HG03039 (cell line): ENCODE measurements around the gene ALG9.
A peak's percentile ranks its signal among the peaks of the same experiment; 100 is the strongest.
"Not testable (repeated sequence)": the region's sequence is repeated elsewhere in the genome, so short reads cannot be mapped to it uniquely, and the experiment has no call there.

Experiments
- ATAC-seq: cut with Tn5 transposase; IDR thresholded peaks from one replicate; pipeline ENCODE4 v1.9.1; 2021; ENCODE audit warnings: mild to moderate bottlenecking, moderate library complexity; ENCODE audit not compliant: unreplicated experiment

The ALG9 gene

GRCh38 chr11:111801135-111801534 lies 70.2 kb downstream of the ALG9 start:
- no peak for ATAC-seq

GRCh38 chr11:111798279-111798678 lies 73.1 kb downstream of the ALG9 start:
- ATAC-seq, result no peak

- peak; percentile 49 for ATAC-seq
These were observed 74.2 kb downstream of the ALG9 start for GRCh38 chr11:111797145-111797581.

- ATAC-seq, result no peak
These were observed 74.7 kb downstream of the ALG9 start for GRCh38 chr11:111796696-111797095.

DNA sequence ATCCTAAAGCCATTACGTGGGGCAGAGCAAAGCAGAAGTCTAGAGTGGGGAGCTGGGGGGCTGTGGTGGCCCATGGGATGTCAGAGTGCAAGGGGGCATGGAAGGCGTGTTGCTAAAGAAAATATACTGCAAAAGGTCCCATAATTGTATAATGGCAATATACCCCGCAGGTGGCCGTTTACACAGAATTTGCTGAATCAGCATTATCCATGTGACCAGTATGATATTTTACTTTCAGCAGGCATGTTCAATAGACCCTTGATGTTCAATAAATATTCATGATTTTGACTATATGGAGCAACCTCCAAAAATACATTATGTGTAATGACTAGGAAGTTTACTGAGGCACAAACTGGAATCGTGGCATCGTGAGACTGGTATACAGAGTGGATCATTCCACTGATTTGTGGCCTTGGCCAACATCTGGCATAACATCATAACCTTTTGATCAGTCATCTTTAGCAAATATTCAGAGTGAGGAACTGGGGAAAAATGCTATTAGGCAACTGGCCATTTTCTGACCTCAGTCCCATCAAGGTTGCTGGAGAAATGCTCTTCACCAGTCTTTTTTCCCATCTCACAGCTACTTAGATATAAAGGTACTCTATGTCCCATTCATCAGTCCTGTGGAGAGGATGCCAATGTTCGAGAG lies 75.9 kb downstream of the ALG9 start:
- no peak for ATAC-seq

DNA sequence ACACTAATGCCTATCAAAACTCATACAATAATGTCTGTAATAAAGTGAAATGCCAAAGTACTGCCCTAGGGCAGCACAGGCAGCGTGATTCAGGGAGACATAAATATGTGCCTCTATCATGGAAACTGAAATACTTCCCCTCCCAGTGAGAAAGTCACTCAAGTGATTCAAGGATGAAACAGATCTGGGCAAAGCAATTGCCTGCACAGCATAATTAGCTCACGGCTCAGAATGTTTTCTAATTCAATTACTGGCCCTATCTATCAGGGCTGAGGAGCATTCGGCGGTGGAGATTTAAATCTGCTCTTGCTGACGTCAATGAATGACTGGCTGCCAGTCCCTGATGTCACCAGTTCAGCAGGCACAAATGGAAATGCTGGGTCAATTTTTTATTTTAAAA lies 77.5 kb downstream of the ALG9 start:
- ATAC-seq, result no peak

DNA sequence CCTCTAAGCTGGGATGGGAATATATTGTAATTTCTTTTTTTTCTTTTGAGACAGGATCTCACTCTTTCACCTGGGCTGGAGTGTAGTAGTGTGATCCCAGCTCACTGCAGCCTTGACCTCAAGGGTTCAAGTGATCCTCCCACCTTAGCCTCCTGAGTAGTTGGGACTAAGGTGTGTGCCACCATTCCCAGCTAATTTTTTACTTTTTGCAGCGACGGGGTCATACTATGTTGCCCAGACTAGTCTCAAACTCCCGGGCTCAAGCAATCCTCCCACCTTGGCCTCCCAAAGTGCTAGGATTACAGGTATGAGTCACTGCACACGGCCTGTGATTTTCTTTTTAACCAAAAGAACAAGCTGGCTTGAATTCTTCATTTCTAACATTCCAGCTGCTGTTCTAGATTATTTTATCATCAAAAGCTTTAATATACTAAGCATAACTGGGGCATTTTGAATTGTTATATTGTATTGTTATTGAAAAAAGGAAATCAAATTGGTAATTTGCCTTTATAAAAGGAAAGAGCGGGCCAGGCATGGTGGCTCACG lies 78.4 kb downstream of the ALG9 start:
- no peak for ATAC-seq

DNA sequence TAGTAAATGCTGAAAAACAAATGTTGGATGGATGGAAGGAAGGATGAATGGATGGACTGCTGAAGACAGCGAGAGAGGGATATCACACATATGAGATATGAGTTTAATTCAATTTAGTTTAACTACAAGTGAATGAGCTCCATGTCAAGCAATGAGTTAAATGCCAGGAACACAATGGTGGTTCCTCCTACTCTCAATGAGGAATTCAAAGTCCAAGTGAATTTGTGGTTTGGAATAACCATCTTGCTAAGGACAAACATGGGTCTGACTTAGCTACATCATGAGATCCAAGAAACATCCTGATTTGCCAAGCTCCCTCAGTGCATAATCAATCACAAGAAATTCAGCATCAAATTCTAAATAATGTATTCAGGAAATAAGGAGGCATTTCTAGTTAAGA lies 79.1 kb downstream of the ALG9 start:
- no peak for ATAC-seq

DNA sequence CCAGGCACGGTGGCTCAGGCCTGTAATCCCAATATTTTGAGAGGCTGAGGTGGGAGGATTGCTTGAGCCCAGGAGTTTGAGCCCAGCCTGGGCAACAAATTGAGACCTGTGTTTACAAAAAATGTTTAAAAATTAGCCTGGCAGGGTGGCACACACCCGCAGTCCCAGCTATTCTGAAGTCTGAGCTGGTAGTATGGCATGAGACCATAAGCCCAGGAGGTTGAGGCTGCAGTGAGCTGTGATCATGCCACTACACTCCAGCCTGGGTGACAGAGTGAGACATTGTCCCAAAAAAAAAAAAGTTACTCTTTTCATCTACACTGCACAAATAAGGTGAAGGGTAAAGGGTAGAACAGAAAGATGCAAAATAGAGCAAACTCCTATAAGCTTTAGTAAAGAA lies 82.9 kb downstream of the ALG9 start:
- ATAC-seq, result no peak

- ATAC-seq, result no peak
These were observed 83.3 kb downstream of the ALG9 start for GRCh38 chr11:111788051-111788450.

- ATAC-seq, result no peak
These were observed 85.4 kb downstream of the ALG9 start for GRCh38 chr11:111785886-111786412.

DNA sequence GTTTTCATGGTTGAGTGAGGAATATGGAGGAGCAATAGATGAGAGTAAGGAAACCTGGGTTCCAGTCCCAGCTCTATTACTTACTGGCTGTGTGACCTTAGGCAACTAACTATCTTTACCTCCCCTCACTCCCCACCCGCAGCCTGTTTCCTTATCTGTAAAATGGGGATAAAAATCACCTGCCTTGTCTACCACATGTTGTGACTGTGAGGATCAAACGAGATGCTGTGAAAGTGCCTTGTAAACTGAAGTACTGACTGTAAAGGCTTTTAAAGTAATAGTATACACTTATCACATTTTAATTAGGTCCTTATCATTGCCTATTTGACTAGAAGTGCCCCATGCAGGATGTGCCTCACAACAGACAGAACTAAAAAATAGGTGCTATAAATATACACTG lies 86.3 kb downstream of the ALG9 start:
- no peak for ATAC-seq

- not testable (repeated sequence) for ATAC-seq
These were observed 87.1 kb downstream of the ALG9 start for GRCh38 chr11:111784311-111784710.

- no peak for ATAC-seq
These were observed 89.2 kb downstream of the ALG9 start for GRCh38 chr11:111782109-111782741.

DNA sequence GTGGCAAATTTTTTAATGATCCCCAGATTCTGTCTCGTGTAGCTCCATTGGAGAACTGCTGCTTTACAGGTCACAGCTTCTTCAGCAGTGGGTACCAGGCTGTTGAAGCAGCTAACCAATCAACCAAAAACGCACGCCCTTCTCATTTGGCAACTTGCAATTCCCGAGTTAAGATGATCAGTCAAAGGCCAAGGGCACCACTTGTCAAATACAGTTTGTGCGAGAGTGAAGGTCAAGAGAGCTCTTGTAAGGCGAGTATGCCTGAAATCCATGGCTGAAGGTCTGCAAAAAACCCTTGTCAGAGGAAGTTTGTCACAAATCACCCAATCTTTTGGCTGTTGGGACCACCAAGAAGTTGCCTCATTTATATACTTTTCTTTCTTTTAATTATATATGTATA lies 92.3 kb downstream of the ALG9 start:
- ATAC-seq, result no peak

DNA sequence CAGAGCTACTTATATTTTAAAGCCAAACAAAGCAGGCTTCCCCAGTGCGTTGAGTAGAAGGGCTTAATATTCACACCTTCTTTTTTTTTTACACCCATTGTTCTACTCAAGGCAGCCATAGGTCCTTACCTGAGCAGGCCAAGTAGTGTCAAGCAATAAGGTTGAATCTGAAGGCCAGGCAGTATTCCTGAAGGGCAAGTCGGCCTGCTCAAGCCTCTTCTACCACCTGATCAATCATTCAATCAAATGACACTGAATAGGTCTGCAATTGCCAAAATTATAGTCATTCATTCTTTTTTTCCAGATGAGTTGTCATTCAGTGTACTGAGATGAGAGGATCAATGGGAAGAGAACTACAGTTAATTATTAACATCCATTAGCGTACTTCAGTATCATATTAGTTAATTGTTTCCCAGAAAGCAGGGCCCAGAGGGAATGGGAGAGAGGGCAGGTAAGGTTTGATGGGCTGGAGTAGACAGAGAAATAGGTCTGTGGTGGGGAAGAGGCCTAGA lies 93.3 kb downstream of the ALG9 start:
- ATAC-seq, result no peak

DNA sequence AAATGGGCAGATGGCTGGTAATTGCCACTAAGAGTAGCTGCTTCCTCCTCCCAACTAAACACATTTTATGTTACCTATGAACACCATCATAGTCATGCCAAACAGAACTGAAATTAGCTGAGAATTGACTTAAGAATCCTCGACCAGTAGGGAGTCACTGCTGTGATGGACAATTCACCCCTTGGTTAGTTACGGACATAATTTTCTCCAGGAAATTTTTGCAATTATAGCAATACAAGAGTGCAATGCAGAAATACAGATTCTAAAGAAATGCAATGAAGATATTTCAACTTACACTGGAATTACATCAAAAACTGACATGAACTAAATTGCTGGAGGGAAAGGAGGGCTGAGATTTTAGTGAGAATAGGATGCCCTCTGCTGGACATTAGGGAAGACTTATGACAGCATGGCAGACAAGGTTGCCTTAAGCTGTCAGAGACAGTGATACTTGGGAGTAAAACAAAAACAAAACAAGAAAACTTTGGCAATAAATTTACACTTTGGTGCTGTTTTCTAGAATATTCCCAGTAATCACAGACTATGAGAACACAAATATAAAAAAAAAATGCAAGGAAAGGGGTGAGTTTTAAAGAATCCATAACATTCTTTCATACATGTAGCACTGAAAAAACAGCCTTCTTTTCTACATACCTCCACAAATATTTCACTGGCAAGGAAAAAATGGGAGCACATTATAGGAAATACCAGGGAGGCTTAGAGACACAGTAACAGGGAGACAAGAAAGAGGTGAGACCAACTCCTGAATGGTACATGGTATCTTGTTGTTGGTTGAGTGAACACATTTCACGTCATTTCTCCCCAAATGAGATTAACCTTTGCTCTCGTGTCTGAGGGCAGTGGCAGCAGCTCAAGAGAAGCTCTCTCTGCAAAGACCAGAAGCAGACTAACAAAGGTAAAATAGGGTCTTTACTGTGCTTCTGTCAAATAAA lies 94.0 kb downstream of the ALG9 start:
- peak; percentile 56 for ATAC-seq

DNA sequence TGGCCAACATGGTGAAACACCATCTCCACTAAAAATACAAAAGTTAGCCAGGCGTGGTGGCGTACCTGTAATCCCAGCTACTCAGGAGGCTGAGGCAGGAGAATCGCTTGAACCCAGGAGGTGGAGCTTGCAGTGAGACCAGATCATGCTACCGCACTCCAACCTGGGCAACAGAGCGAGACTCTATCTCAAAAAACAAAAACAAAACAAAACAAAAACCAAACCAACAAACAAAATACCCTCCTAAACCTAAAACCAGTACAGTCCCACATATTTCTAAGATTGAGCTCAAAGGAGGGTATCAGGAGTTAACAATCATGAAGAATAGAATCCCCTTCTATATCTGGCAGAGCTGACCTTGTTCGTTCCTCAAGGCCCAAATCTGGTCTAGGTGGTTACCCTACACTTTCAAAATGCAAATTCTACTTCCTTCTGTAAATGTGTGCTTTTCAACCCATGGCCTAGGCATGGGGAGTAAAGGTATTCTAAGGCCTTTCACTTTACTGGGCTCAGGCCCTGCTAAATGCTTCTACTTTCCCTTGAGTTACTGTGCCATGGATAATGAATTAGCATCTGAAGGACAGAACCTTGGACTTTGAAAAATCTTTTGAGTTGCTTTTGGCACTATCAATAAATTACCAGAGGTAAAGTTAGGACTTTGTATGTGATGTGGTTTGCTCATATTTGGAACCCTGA lies 94.8 kb downstream of the ALG9 start:
- peak; percentile 95 for ATAC-seq

- no peak for ATAC-seq
These were observed 96.2 kb downstream of the ALG9 start for GRCh38 chr11:111774955-111775710.

DNA sequence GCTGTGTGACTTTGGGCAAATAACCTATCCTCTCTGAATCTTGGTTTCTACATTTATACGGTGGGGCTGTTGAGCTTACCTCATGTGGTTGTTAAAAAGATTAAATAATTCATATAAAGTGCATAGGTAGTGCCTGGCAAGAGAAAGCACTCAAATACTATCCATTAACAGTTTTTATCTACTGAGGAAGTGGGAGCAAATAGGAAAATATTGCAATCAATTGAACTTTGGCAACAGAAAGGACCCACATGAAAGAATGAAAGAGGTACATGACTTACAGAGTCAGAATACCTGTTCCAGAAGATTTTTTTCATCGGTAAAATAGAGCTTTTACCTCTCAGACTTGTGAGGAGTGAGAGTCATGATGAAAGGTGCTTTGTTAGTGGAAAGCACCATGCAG lies 98.8 kb downstream of the ALG9 start:
- no peak for ATAC-seq
